Panc1 (cell line): ENCODE measurements around the gene CSTB. TPM values are rescaled to one million over a fixed set of nuclear protein-coding genes. Genes with fewer than 3 reads are reported as not detected.

ENCODE experiments used
- ATAC-seq: fragments of 200-7000 bp; cut with Tn5 transposase; 2 replicates; pipeline ENCODE4 v1.9.1; 2020; ENCODE audit warnings: mild to moderate bottlenecking, moderate library complexity
- BruUV-seq: library from RNA; stranded (reverse); fragments of 400-500 nt; replicated peaks from 2 replicates; lab custom pipeline; 2021; lab: Mats Ljungman, UMichigan
- CTCF ChIA-PET: fragments of 300-600 bp; sonication (Branson Sonifier 250); formaldehyde crosslinking; loops from one replicate; lab custom pipeline; 2022; ENCODE audit warnings: antibody characterized with exemption; lab: Charles Lee
- POLR2A ChIA-PET: fragments of 300-600 bp; sonication (Branson Sonifier 250); formaldehyde crosslinking; loops from one replicate; lab custom pipeline; 2022; ENCODE audit warnings: antibody characterized with exemption; lab: Charles Lee
- DNase-seq: peaks from one replicate; pipeline ENCODE4 v3.0.0-alpha.2; 2010; ENCODE audit warnings: low read depth, low spot score
- H3K27ac ChIP-seq: 2 replicates; pipeline ENCODE4 v1.5.1; 2011; ENCODE audit warnings: mild to moderate bottlenecking, low read length, inconsistent platforms
- H3K27me3 ChIP-seq: fragments of 200-500 bp; sonication (Bioruptor generic); 2 replicates; pipeline ENCODE4 v1.6.0; 2014; ENCODE audit warnings: low read length, inconsistent platforms; ENCODE audit not compliant: control insufficient read depth, insufficient read depth
- H3K36me3 ChIP-seq: fragments of 200-500 bp; sonication (Bioruptor generic); 2 replicates; pipeline ENCODE4 v1.5.1; 2014; ENCODE audit warnings: inconsistent platforms, mild to moderate bottlenecking, low read length, moderate library complexity; ENCODE audit not compliant: control insufficient read depth, insufficient read depth
- H3K4me1 ChIP-seq: 2 replicates; pipeline ENCODE4 v1.5.1; 2011; ENCODE audit warnings: inconsistent platforms, mild to moderate bottlenecking, low read length, moderate library complexity; ENCODE audit not compliant: control insufficient read depth, insufficient read depth
- H3K4me3 ChIP-seq, 2 experiments: 2 replicates each; pipeline ENCODE4 v1.5.1; 2011 to 2012; ENCODE audit warnings: low read depth in 2 of 2, low read length in 2 of 2, mild to moderate bottlenecking in 2 of 2, inconsistent platforms in 1 of 2, moderate library complexity in 1 of 2
- H3K9me3 ChIP-seq: fragments of 200-500 bp; sonication (Bioruptor generic); 2 replicates; pipeline ENCODE4 v1.5.1; 2014; ENCODE audit warnings: low read depth, mild to moderate bottlenecking, inconsistent platforms, low read length, moderate library complexity; ENCODE audit not compliant: control insufficient read depth, insufficient read depth
- CTCF ChIP-seq: fragments of 450-650 bp; IDR thresholded peaks from 2 replicates; pipeline ENCODE4 v1.5.1; 2017; ENCODE audit warnings: mild to moderate bottlenecking
- POLR2AphosphoS5 ChIP-seq: IDR thresholded peaks from 2 replicates; pipeline ENCODE4 v1.6.1; 2012; ENCODE audit warnings: mild to moderate bottlenecking, low read depth, low read length, moderate library complexity
- REST ChIP-seq, 2 experiments: IDR thresholded peaks; 2 replicates each; pipeline ENCODE4 v1.6.1; 2011 to 2012; ENCODE audit warnings: low read depth in 2 of 2, control low read depth in 1 of 2, low read length in 1 of 2, mild to moderate bottlenecking in 1 of 2, moderate library complexity in 1 of 2; ENCODE audit not compliant: insufficient read depth in 1 of 2
- SIN3A ChIP-seq: IDR thresholded peaks from 2 replicates; pipeline ENCODE4 v1.6.1; 2012; ENCODE audit warnings: low read depth, mild to moderate bottlenecking, low read length, moderate library complexity, borderline replicate concordance; ENCODE audit not compliant: insufficient read depth
- TCF7L2 ChIP-seq: IDR thresholded peaks from 2 replicates; pipeline ENCODE4 v1.6.1; 2011; ENCODE audit warnings: mild to moderate bottlenecking, low read depth, low read length, inconsistent platforms
- in situ Hi-C: cut with HindIII; loops from 2 replicates; pipeline ENCODE4 v1.10.0; 2016; ENCODE audit warnings: low sequenced_read_pairs, low pct_unique_long_range_greater_than_20kb
- intact Hi-C: fragments of 100-400 bp; cut with micrococcal nuclease; formaldehyde crosslinking; loops from one replicate; pipeline ENCODE4 v1.10.0; 2022; ENCODE audit not compliant: unreplicated experiment
- total RNA-seq: library from RNA; stranded (reverse); gene quantifications from one replicate; pipeline ENCODE4 v1.2.1, GENCODE V29; 2021; ENCODE audit not compliant: unreplicated experiment

CSTB gene
- total RNA-seq, 1 experiment from 2014 or later = 72.5 TPM

- ATAC-seq = no peak
- no peaks in the 10 kb centered on the region for H3K27me3 ChIP-seq
- no peaks in the 10 kb centered on the region; the same call in 1 of the 2 replicates for H3K4me1 ChIP-seq
- in situ Hi-C loops = no loop called here
- intact Hi-C loops = no loop called here
- TF ChIP-seq TCF7L2 (no peak), SIN3A (no peak), CTCF (no peak), POLR2AphosphoS5 (no peak), REST (IDR thresholded peaks at IDR 0.05; ENCODE audit: insufficient read depth in 1 of 2, low read depth in 2 of 2, low read length in 1 of 2) (no peak)
- POLR2A ChIA-PET = interaction anchor here (0.7 to 1.0 kb wide), 2 partner anchors 13 to 518 kb away, joined by 5 read pairs; no protein-coding TSS in a partner anchor
- H3K36me3 ChIP-seq = peaks cover 3% of the 10 kb centered on the region; the same call in 1 of the 2 replicates
- H3K4me3 ChIP-seq = no peak overlapping the region
- DNase-seq = no peak
- no peaks in the 10 kb centered on the region for H3K9me3 ChIP-seq
- no TSS peak for BruUV-seq
- CTCF ChIA-PET = no interaction called here
- no peak overlapping the region for H3K27ac ChIP-seq
Observed at GRCh38 chr21:43785134-43785533, 9.0 kb upstream of the CSTB start.

GRCh38 chr21:43783098-43783700 is 7.1 kb upstream of the CSTB start:
- ATAC-seq (no peak), DNase-seq (no peak)
- POLR2A ChIA-PET = interaction anchor here (1.1 kb wide), 1 partner anchor 12 kb away, joined by 3 read pairs; no protein-coding TSS in a partner anchor
- no peaks in the 10 kb centered on the region for H3K27me3 ChIP-seq
- intact Hi-C loops = no loop called here
- in situ Hi-C loops = no loop called here
- BruUV-seq = no TSS peak
- no peaks in the 10 kb centered on the region for H3K36me3 ChIP-seq
- H3K4me1 ChIP-seq = peaks cover 14% of the 10 kb centered on the region
- H3K4me3 ChIP-seq = no peak overlapping the region
- TF ChIP-seq REST (IDR thresholded peaks at IDR 0.05; ENCODE audit: insufficient read depth in 1 of 2, low read depth in 2 of 2, low read length in 1 of 2) = no peak
- TF ChIP-seq POLR2AphosphoS5 = no peak
- TF ChIP-seq TCF7L2 = no peak
- no peak for TF ChIP-seq SIN3A
- no peak for TF ChIP-seq CTCF
- H3K9me3 ChIP-seq = no peaks in the 10 kb centered on the region
- H3K27ac ChIP-seq = no peak overlapping the region
- CTCF ChIA-PET = no interaction called here
